IPS-20b (cell line): ENCODE data around the gene WDR43.
"Not testable (repeated sequence)": the region's sequence is repeated elsewhere in the genome, so short reads cannot be mapped to it uniquely, and the experiment has no call there.

Experiments
- H3K27ac ChIP-seq: one replicate; pipeline ENCODE4 v1.5.1; 2013; ENCODE audit warnings: low read length
- H3K27me3 ChIP-seq: 2 replicates; pipeline ENCODE4 v1.6.1; 2013; ENCODE audit warnings: mild to moderate bottlenecking, low read length, inconsistent platforms; ENCODE audit not compliant: insufficient read depth
- H3K36me3 ChIP-seq: 2 replicates; pipeline ENCODE4 v1.6.1; 2013; ENCODE audit warnings: low read depth, mild to moderate bottlenecking, inconsistent platforms, low read length, moderate library complexity; ENCODE audit not compliant: insufficient read depth
- H3K4me1 ChIP-seq: 2 replicates; pipeline ENCODE4 v1.6.1; 2013; ENCODE audit warnings: mild to moderate bottlenecking, control low read depth, inconsistent platforms, low read length, moderate library complexity; ENCODE audit not compliant: insufficient read depth
- H3K4me3 ChIP-seq: 2 replicates; pipeline ENCODE4 v1.5.1; 2013; ENCODE audit warnings: mild to moderate bottlenecking, low read length, inconsistent platforms
- H3K9ac ChIP-seq: 2 replicates; pipeline ENCODE4 v1.6.1; 2013; ENCODE audit warnings: low read depth, mild to moderate bottlenecking, inconsistent platforms, low read length, moderate library complexity
- H3K9me3 ChIP-seq: 2 replicates; pipeline ENCODE4 v1.6.1; 2013; ENCODE audit warnings: mild to moderate bottlenecking, low read depth, low read length, inconsistent platforms; ENCODE audit not compliant: insufficient read depth

The WDR43 gene

DNA sequence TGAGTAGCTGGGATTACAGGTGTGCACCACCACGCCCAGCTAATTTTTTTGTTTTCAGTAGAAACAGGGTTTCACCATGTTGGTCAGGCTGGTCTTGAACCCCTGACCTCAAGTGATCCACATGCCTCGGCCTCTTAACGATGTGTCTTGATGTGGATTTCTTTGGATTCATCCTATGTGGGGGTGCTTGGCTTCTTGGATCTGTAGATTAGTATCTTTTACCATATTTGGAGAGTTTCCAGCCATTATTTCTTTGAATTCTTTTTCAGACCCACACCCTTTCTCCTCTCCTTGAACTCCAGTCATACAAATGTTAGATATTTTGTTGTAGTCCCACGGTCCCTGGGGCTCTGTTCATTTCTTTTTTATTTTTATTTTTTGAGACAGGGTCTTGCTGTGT is 79.8 kb downstream of the WDR43 start:
- no peak overlapping the region for H3K27ac ChIP-seq
- no peak overlapping the region for H3K4me3 ChIP-seq
- H3K9ac ChIP-seq: no peak overlapping the region
- no peaks in the 10 kb centered on the region for H3K36me3 ChIP-seq
- H3K27me3 ChIP-seq: no peaks in the 10 kb centered on the region
- H3K4me1 ChIP-seq: no peaks in the 10 kb centered on the region
- no peaks in the 10 kb centered on the region for H3K9me3 ChIP-seq

DNA sequence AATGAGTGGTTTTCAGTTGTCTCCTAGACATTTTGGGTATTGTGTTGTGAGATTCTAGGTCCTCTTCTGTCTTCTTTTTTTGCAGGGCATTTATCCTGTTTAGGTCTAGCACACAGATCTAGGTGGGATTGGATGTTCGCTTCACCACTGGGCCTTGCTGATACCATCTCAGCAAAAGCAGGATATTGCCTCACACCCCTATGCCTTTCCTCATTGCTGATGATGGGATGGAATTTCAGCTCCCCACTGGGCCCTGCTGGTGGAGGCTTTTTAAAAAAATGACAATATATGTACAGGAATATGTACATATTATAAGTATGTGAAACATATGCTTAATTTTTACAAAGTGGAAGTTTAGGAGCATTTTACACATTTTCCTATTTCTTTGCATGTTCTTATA is 81.2 kb downstream of the WDR43 start:
- H3K4me1 ChIP-seq: no peaks in the 10 kb centered on the region
- no peak overlapping the region for H3K27ac ChIP-seq
- no peak overlapping the region for H3K4me3 ChIP-seq
- no peaks in the 10 kb centered on the region for H3K36me3 ChIP-seq
- no peaks in the 10 kb centered on the region for H3K9me3 ChIP-seq
- no peaks in the 10 kb centered on the region for H3K27me3 ChIP-seq
- H3K9ac ChIP-seq: no peak overlapping the region

DNA sequence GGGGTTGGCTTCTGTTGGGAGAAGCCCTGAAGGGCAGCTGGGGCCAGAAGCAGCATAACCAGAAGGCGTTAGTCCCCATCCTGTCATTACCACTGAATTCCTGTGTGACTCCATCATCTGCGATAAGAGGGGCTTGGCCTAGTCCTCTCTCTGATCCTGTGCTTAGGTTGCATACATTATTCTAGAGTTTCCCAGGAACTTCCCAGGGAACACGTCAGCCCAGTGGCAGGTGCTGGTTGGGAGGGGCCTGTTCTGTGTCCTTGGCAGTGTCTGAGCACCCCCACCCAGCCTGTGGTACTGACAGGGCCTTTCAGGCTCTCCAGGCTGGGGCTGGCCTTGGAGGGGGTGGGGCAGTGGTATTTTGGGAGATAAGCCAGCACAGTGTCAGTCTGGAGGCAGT is 82.1 kb downstream of the WDR43 start:
- no peak overlapping the region for H3K27ac ChIP-seq
- H3K9me3 ChIP-seq: no peaks in the 10 kb centered on the region
- no peak overlapping the region for H3K4me3 ChIP-seq
- H3K9ac ChIP-seq: no peak overlapping the region
- no peaks in the 10 kb centered on the region for H3K4me1 ChIP-seq
- H3K36me3 ChIP-seq: no peaks in the 10 kb centered on the region
- H3K27me3 ChIP-seq: no peaks in the 10 kb centered on the region

DNA sequence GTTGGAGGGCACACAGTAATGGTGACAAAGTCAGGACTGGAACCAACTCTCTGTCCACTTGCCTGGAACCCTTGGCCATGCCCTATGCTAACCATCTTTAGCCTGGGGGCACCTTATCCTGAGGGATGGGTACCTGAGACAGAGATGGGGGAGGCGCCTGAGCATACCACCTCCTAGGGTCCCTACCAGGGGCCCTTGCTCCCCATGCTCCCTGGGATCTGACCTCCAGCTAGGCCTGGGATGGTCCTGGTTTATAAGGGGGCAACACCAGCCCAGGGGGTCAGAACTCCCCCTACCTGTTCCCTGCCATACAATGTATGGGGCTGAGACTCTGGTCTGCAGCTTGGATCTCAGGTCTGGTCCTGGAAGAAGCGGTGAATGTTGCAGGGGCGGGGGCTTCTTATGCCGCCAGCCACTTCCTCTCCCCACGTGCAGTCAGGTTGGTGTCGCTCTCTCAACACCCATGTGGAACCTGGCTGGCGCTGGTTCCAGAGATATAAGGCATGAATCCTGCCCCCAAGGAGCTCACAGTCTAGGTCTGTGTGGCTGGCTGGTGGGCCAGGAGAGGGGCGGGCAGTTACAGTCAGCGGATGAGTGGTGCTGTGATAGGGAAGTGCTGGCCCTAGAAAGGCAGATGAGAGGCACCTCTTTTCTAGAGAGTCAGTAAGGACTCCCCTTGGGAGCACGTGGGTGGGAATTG is 82.9 kb downstream of the WDR43 start:
- Histone ChIP-seq H3K9ac (no peak overlapping the region), H3K4me1 (no peaks in the 10 kb centered on the region), H3K27ac (no peak overlapping the region), H3K27me3 (no peaks in the 10 kb centered on the region), H3K9me3 (no peaks in the 10 kb centered on the region), H3K36me3 (no peaks in the 10 kb centered on the region), H3K4me3 (no peak overlapping the region)

DNA sequence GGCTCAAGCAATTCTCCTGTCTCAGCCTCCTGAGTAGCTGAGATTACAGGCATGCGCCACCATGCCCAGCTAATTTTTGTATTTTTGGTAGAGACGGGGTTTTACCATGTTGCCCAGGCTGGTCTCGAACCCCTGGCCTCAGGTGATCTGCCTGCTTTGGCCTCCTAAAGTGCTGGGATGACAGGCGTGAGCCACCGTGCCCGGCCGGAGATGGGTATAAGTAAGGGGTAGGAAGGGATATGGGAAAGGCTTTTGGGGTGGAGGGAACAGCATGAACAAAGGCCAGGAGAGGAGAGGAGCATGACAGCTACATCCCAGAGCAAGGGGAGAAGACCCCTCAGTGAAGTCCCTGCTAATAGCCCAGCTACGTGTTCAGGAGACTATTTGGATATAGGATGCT is 83.5 kb downstream of the WDR43 start:
- not testable (repeated sequence) for H3K27ac ChIP-seq, H3K9me3 ChIP-seq, H3K9ac ChIP-seq, H3K36me3 ChIP-seq, H3K4me1 ChIP-seq, H3K27me3 ChIP-seq, H3K4me3 ChIP-seq

DNA sequence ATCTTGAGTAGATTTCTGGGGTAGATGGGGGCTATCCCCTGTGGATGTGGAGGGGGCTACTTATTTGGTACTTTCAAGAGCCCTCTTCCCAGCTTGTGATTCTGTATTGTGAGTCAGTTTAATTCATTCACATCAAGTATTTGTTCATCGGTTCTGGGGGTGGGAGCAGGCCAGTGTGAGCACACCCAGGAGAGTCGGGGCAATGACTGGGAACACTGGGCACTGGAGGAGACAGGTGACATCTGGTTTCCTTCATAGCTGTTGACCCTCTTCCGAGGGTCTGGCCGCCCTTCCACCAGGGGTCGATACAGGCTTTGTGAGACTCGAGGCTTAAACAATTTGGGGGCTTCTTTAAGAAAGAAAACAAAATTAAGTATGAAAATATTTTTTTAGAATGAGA is 84.1 kb downstream of the WDR43 start:
- H3K27ac ChIP-seq: no peak overlapping the region
- H3K4me1 ChIP-seq: no peaks in the 10 kb centered on the region
- H3K36me3 ChIP-seq: no peaks in the 10 kb centered on the region
- no peaks in the 10 kb centered on the region for H3K27me3 ChIP-seq
- H3K4me3 ChIP-seq: no peak overlapping the region
- no peak overlapping the region for H3K9ac ChIP-seq
- H3K9me3 ChIP-seq: no peaks in the 10 kb centered on the region

DNA sequence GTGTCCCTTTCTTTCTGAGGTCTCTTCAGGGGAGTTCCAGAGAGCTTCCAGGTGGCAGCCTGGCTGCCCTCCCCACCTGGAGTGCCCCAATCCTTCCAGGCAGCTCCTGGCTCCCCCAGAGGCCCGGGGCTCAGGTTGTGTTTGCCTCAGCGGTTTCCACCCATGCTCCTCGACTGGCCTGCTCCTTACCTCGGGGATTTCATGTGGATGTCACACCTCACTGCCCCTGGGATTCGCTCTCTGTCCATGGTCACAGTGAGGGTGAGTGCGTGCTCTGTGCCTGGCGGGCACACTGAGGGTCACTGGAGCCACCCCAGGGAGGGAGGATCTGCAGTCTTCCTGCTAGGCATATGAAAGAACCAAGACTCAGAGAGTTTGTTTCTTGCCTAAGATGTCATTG is 84.6 kb downstream of the WDR43 start:
- Histone ChIP-seq H3K9me3 (no peaks in the 10 kb centered on the region), H3K27ac (no peak overlapping the region), H3K9ac (no peak overlapping the region), H3K36me3 (no peaks in the 10 kb centered on the region), H3K27me3 (no peaks in the 10 kb centered on the region), H3K4me3 (no peak overlapping the region), H3K4me1 (no peaks in the 10 kb centered on the region)

DNA sequence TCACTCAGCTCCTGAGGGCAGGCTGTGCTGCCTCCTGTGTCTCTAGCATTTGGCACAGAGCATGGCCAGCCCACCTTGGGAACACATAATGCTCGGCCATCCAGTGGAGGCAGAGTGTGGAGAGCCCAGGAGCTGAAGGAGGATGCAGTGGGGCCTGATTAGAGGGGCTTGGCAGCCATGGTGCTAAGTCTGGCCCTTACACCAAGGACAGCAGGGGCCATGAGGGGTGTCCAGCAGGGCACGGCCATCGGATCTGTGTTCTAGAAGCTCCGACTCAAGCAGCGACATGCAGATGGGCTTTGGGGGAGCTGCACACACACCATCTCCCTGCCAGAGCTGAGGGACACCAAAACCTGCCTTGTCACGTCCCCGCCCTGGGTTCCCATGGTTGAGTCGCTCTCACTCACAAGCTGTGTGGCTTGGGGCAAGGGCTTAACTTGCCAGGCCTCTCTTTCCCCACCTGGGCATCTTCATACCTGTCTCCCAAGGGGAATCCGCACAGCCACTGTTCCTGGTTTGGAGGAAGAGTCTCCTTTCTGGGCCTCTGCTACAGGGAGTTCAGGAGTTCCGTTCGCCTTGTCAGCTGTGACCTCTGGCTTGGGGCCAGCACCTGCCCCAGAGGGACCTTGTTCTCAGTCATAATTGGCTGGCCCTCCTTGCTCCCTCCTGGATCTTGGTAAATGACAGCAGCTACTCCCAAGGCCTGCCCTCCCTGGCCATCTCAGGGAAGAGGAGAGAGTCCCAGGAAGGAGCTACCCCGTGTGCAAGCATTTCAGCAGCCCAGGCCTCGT is 85.3 kb downstream of the WDR43 start:
- H3K4me3 ChIP-seq: no peak overlapping the region
- H3K36me3 ChIP-seq: no peaks in the 10 kb centered on the region
- H3K9ac ChIP-seq: no peak overlapping the region
- no peaks in the 10 kb centered on the region for H3K4me1 ChIP-seq
- H3K27me3 ChIP-seq: no peaks in the 10 kb centered on the region
- no peak overlapping the region for H3K27ac ChIP-seq
- no peaks in the 10 kb centered on the region for H3K9me3 ChIP-seq

DNA sequence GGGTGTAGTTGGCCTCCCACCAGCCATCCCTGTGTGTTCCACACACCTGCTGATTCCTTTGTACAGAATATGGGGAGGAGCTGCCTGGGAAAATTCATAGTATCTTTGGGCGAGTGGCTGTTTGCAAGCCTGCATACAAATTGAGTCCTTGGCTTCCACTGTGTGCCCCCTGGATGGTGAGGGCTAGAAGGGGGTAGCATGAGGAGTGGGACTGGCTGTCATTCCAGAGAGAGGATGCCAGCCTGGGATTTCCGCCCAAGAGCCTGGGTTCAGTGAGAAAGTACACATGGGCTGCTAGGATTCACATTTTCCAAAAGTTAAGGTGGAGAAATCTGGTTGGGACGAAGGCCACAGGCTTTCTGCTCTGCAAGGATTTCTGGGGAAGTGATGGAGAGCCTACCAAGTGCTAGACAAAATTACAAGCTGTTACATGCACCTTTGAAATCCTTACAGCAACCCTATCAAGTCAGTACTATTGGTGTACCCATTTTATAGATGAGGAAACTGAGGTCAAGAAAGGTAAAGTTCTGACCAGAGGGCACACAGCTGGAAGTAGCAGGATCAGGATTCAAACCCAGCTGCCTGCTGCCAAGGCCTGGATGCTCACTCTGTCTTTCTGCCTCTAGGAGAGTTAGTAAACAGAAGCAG is 86.0 kb downstream of the WDR43 start:
- Histone ChIP-seq H3K4me1 (no peaks in the 10 kb centered on the region), H3K27me3 (no peaks in the 10 kb centered on the region), H3K27ac (no peak overlapping the region), H3K4me3 (no peak overlapping the region), H3K36me3 (no peaks in the 10 kb centered on the region), H3K9me3 (no peaks in the 10 kb centered on the region), H3K9ac (no peak overlapping the region)

DNA sequence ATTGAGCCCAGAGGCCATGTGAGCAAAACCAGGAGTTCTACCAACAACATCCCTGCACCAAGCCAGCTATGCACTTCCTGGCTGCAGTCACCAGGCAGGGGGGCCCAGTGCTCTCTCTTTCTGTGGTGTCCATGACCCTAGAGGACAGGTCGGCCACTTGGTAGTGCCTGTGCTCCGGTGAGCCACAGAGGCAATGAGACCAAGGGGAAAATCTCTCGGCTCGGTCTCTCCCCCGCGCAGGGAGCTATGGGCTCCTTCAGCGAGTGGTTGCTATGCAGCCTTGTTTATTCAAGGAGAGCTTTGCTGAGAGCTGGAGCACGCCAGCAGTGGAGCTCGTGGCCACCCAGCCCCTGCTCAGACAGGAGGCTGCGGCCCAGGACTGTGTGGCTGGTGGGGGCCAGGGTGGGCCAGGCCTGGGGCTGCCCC is 86.6 kb downstream of the WDR43 start, which contains the start of gene TOGARAM2:
TSS of gene TOGARAM2 (plus strand) at position 283 of the 426 bp plus-strand sequence. CDS start 13,537 bp downstream, outside the sequence.
- Histone ChIP-seq H3K9me3 (no peaks in the 10 kb centered on the region), H3K27me3 (no peaks in the 10 kb centered on the region), H3K9ac (no peak within 1 kb of the TSS), H3K4me1 (no peaks in the 10 kb centered on the region), H3K27ac (no peak within 1 kb of the TSS), H3K4me3 (no peak within 1 kb of the TSS), H3K36me3 (no peaks in the 10 kb centered on the region)

DNA sequence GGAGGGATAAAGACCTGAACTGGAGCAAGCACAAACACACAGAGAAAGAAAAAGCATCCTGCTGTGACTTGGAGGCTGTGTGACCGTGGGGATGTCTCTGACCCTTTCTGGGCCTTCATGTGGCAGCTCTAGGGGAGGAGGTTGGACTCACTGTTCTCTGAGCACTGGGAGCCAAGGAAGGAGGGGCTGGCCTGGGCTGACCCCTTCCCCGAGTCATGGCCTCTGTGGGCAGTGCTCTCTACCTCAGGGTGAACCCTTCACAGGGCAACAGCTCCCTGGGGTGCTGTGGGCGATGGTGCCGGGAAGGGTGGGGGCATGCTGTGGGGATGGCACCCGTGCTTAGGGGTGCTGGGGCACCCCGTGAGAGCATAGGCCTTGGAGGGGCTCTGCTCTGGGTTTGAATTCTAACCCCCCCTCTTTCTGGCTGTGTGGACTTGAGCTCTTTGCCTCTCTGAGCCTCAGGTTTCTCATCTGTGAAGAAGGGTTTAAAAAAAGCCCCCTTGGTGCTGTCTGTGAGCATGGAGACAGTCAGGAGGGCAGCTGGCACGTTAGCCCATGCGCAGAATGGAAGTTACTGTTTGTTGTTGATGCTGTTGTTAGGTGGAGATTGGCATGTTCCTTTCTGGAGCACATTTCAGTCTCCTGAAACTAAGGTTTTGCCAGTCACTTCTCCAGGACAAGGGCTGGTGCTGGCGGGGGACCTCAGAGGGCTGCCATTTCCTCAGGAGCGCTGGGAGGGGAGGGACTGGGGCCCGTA is 87.3 kb downstream of the WDR43 start:
- Histone ChIP-seq H3K9ac (no peak overlapping the region), H3K9me3 (no peaks in the 10 kb centered on the region), H3K27me3 (no peaks in the 10 kb centered on the region), H3K27ac (no peak overlapping the region), H3K4me3 (no peak overlapping the region), H3K4me1 (no peaks in the 10 kb centered on the region), H3K36me3 (no peaks in the 10 kb centered on the region)
